ENCODE data around the gene DOCK8.
A peak's percentile ranks its signal among the peaks of the same experiment; 100 is the strongest.

The DOCK8 gene

GRCh38 chr9:296411-296810 lies 81.7 kb downstream of the DOCK8 start:
- Mint-ChIP-seq H3K27ac (no peak overlapping the region), H3K4me3 (no peak overlapping the region), H3K36me3 (peaks cover 73% of the 10 kb centered on the region), H3K9me3 (no peaks in the 10 kb centered on the region), H3K27me3 (no peaks in the 10 kb centered on the region), H3K4me1 (peaks cover 35% of the 10 kb centered on the region)
- CTCF ChIA-PET: interaction anchor here (1.2 to 1.5 kb wide), 2 partner anchors 10 to 85 kb away, joined by 3 read pairs; no protein-coding TSS in a partner anchor
- no peak for DNase-seq

- Mint-ChIP-seq H3K4me1 (peaks cover 35% of the 10 kb centered on the region), H3K4me3 (no peak overlapping the region), H3K36me3 (peaks cover 81% of the 10 kb centered on the region), H3K9me3 (no peaks in the 10 kb centered on the region), H3K27me3 (no peaks in the 10 kb centered on the region), H3K27ac (peak overlapping the region; percentile 1)
- CTCF ChIA-PET: interaction anchor here (0.6 to 1.5 kb wide), 3 partner anchors 9 to 87 kb away, joined by 3 to 4 read pairs (median 3); no protein-coding TSS in a partner anchor
- DNase-seq: peak; percentile 29
These were observed 82.7 kb downstream of the DOCK8 start for GRCh38 chr9:297104-297972.

GRCh38 chr9:303502-303901 lies 88.8 kb downstream of the DOCK8 start:
- no peak for DNase-seq
- CTCF ChIA-PET: no interaction called here
- Mint-ChIP-seq H3K9me3 (no peaks in the 10 kb centered on the region), H3K4me1 (no peaks in the 10 kb centered on the region), H3K27ac (no peak overlapping the region), H3K4me3 (no peak overlapping the region), H3K27me3 (no peaks in the 10 kb centered on the region), H3K36me3 (peaks cover 80% of the 10 kb centered on the region)

- Mint-ChIP-seq H3K4me1 (no peaks in the 10 kb centered on the region), H3K9me3 (no peaks in the 10 kb centered on the region), H3K27me3 (no peaks in the 10 kb centered on the region), H3K27ac (peak overlapping the region; percentile 30), H3K4me3 (no peak overlapping the region), H3K36me3 (peaks cover 82% of the 10 kb centered on the region)
- CTCF ChIA-PET: no interaction called here
- DNase-seq: no peak
These were observed 89.4 kb downstream of the DOCK8 start for GRCh38 chr9:304106-304505.

- Mint-ChIP-seq H3K36me3 (peaks cover 82% of the 10 kb centered on the region), H3K4me1 (no peaks in the 10 kb centered on the region), H3K4me3 (no peak overlapping the region), H3K27ac (no peak overlapping the region), H3K27me3 (no peaks in the 10 kb centered on the region), H3K9me3 (no peaks in the 10 kb centered on the region)
- CTCF ChIA-PET: no interaction called here
- DNase-seq: no peak
These were observed 90.0 kb downstream of the DOCK8 start for GRCh38 chr9:304519-305185.

- Mint-ChIP-seq H3K27me3 (no peaks in the 10 kb centered on the region), H3K9me3 (no peaks in the 10 kb centered on the region), H3K36me3 (peaks cover 73% of the 10 kb centered on the region), H3K4me1 (no peaks in the 10 kb centered on the region), H3K27ac (peak overlapping the region; percentile 67), H3K4me3 (no peak overlapping the region)
- CTCF ChIA-PET: interaction anchor here (0.6 to 1.3 kb wide), 3 partner anchors 10 to 92 kb away, joined by 3 to 4 read pairs (median 3); partner anchors contain the start of gene DOCK8
- DNase-seq: peak; percentile 67
These were observed 92.2 kb downstream of the DOCK8 start for GRCh38 chr9:306907-307306.

GRCh38 chr9:311841-312240 lies 97.2 kb downstream of the DOCK8 start:
- Mint-ChIP-seq H3K27me3 (no peaks in the 10 kb centered on the region), H3K27ac (no peak overlapping the region), H3K4me3 (no peak overlapping the region), H3K9me3 (no peaks in the 10 kb centered on the region), H3K36me3 (peaks cover 73% of the 10 kb centered on the region), H3K4me1 (no peaks in the 10 kb centered on the region)
- no peak for DNase-seq
- CTCF ChIA-PET: no interaction called here

- CTCF ChIA-PET: interaction anchor here (0.6 kb wide), 1 partner anchor 361 kb away, joined by 3 read pairs; no protein-coding TSS in a partner anchor
- no peak overlapping the region for H3K4me3 Mint-ChIP-seq
- H3K9me3 Mint-ChIP-seq: no peaks in the 10 kb centered on the region
- DNase-seq: no peak
- no peaks in the 10 kb centered on the region for H3K27me3 Mint-ChIP-seq
- peaks cover 76% of the 10 kb centered on the region for H3K36me3 Mint-ChIP-seq
- no peaks in the 10 kb centered on the region for H3K4me1 Mint-ChIP-seq
- no peak overlapping the region for H3K27ac Mint-ChIP-seq
These were observed 98.1 kb downstream of the DOCK8 start for GRCh38 chr9:312596-313320.

- Mint-ChIP-seq H3K9me3 (no peaks in the 10 kb centered on the region), H3K4me3 (no peak overlapping the region), H3K27me3 (no peaks in the 10 kb centered on the region), H3K36me3 (peaks cover 75% of the 10 kb centered on the region), H3K27ac (no peak overlapping the region), H3K4me1 (no peaks in the 10 kb centered on the region)
- CTCF ChIA-PET: interaction anchor here (1.0 to 1.3 kb wide), 3 partner anchors 8 to 102 kb away, joined by 3 to 5 read pairs (median 3); partner anchors contain the start of gene DOCK8
- no peak for DNase-seq
These were observed 101.8 kb downstream of the DOCK8 start for GRCh38 chr9:316382-316965.

- H3K27me3 Mint-ChIP-seq: no peaks in the 10 kb centered on the region
- CTCF ChIA-PET: no interaction called here
- H3K9me3 Mint-ChIP-seq: no peaks in the 10 kb centered on the region
- H3K4me1 Mint-ChIP-seq: no peaks in the 10 kb centered on the region
- H3K27ac Mint-ChIP-seq: no peak overlapping the region
- no peak overlapping the region for H3K4me3 Mint-ChIP-seq
- peaks cover 61% of the 10 kb centered on the region for H3K36me3 Mint-ChIP-seq
- no peak for DNase-seq
These were observed 104.0 kb downstream of the DOCK8 start for GRCh38 chr9:318646-319045.

- peaks cover 56% of the 10 kb centered on the region for H3K36me3 Mint-ChIP-seq
- DNase-seq: no peak
- H3K9me3 Mint-ChIP-seq: no peaks in the 10 kb centered on the region
- no peak overlapping the region for H3K4me3 Mint-ChIP-seq
- no peaks in the 10 kb centered on the region for H3K27me3 Mint-ChIP-seq
- CTCF ChIA-PET: no interaction called here
- H3K27ac Mint-ChIP-seq: peak overlapping the region; percentile 7
- H3K4me1 Mint-ChIP-seq: no peaks in the 10 kb centered on the region
These were observed 110.3 kb downstream of the DOCK8 start for GRCh38 chr9:324971-325370.

GRCh38 chr9:326667-327066 lies 112.0 kb downstream of the DOCK8 start:
- no peaks in the 10 kb centered on the region for H3K27me3 Mint-ChIP-seq
- no peaks in the 10 kb centered on the region for H3K4me1 Mint-ChIP-seq
- H3K27ac Mint-ChIP-seq: peak overlapping the region; percentile 71
- DNase-seq: no peak
- no peaks in the 10 kb centered on the region for H3K9me3 Mint-ChIP-seq
- CTCF ChIA-PET: no interaction called here
- peaks cover 71% of the 10 kb centered on the region for H3K36me3 Mint-ChIP-seq
- no peak overlapping the region for H3K4me3 Mint-ChIP-seq

GRCh38 chr9:328453-328852 lies 113.8 kb downstream of the DOCK8 start:
- Mint-ChIP-seq H3K27me3 (no peaks in the 10 kb centered on the region), H3K9me3 (no peaks in the 10 kb centered on the region), H3K4me3 (no peak overlapping the region), H3K36me3 (peaks cover 76% of the 10 kb centered on the region), H3K27ac (peak overlapping the region; percentile 54), H3K4me1 (no peaks in the 10 kb centered on the region)
- no peak for DNase-seq
- CTCF ChIA-PET: no interaction called here

GRCh38 chr9:331197-331596 lies 116.5 kb downstream of the DOCK8 start:
- DNase-seq: no peak
- Mint-ChIP-seq H3K27ac (no peak overlapping the region), H3K9me3 (no peaks in the 10 kb centered on the region), H3K4me1 (peaks cover 19% of the 10 kb centered on the region), H3K4me3 (no peak overlapping the region), H3K27me3 (no peaks in the 10 kb centered on the region), H3K36me3 (peaks cover 75% of the 10 kb centered on the region)
- CTCF ChIA-PET: interaction anchor here (0.6 kb wide), 1 partner anchor 57 kb away, joined by 3 read pairs; no protein-coding TSS in a partner anchor

Measured in activated naive CD4-positive, alpha-beta T cell treated with anti-CD3 and anti-CD28 coated beads, Interleukin-2, amount 10 ng/mL, durations not matched to agents 7 days and 5 days (primary cell).